ENCODE results near the gene MAPK8IP1.

The MAPK8IP1 gene

GRCh38 chr11:45917286-45917622 is 31.8 kb downstream of the MAPK8IP1 start:
- POLR2A ChIA-PET, result interaction anchor here (0.9 to 2.1 kb wide), 7 partner anchors 10 to 320 kb away, joined by 3 to 10 read pairs (median 4); partner anchors contain the start of gene FREY1
- TF ChIP-seq MYNN (tag by site-specific recombination; IDR thresholded peaks at IDR 0.05; ENCODE audit: borderline replicate concordance) (no peak), ZNF629 (tag by site-specific recombination; IDR thresholded peaks at IDR 0.05) (no peak), ZNF248 (tag by site-specific recombination; IDR thresholded peaks at IDR 0.05) (no peak), ZNF785 (tag by site-specific recombination; IDR thresholded peaks at IDR 0.05) (no peak), ZNF37A (tag by site-specific recombination; IDR thresholded peaks at IDR 0.05) (no peak), ZNF266 (tag by site-specific recombination; IDR thresholded peaks at IDR 0.05; ENCODE audit: low read depth) (no peak), ZNF560 (tag by site-specific recombination; IDR thresholded peaks at IDR 0.05; ENCODE audit: borderline replicate concordance) (no peak)
- no peaks in the 10 kb centered on the region; the same call in 1 of the 2 replicates for H3K4me1 ChIP-seq (ENCODE audit: control insufficient read depth, insufficient read depth, low read length)
- peaks cover 0 to 35% of the 10 kb centered on the region in 2 experiments; a peak in 2 of 3 replicates for H3K36me3 ChIP-seq (ENCODE audit: control insufficient read depth in 2 of 2, insufficient read depth in 1 of 2, low read length in 2 of 2)
- CTCF ChIA-PET, result interaction anchor here (0.7 to 2.0 kb wide), 4 partner anchors 45 to 89 kb away, joined by 3 to 7 read pairs (median 4); no protein-coding TSS in a partner anchor
- no peaks in the 10 kb centered on the region for H3K9me3 ChIP-seq (ENCODE audit: control insufficient read depth, insufficient read depth, low read depth, low read length)
- peak overlapping the region; percentile 96 for H3K4me3 ChIP-seq (ENCODE audit: low read depth, low read length)
- H3K27ac ChIP-seq (ENCODE audit: extremely low read depth, low read depth, low read length), result peak overlapping the region; percentile 46; the same call in 1 of the 2 replicates

- CTCF ChIA-PET, result interaction anchor here (0.6 to 2.0 kb wide), 10 partner anchors 9 to 462 kb away, joined by 3 to 7 read pairs (median 3); no protein-coding TSS in a partner anchor
- POLR2A ChIA-PET, result interaction anchor here (0.6 to 2.1 kb wide), 18 partner anchors 9 to 1272 kb away, joined by 3 to 10 read pairs (median 4); partner anchors contain the start of genes CRY2, FREY1 and PHF21A
- peaks cover 0 to 35% of the 10 kb centered on the region in 2 experiments; a peak in 1 of 3 replicates for H3K36me3 ChIP-seq (ENCODE audit: control insufficient read depth in 2 of 2, insufficient read depth in 1 of 2, low read length in 2 of 2)
- no peaks in the 10 kb centered on the region for H3K9me3 ChIP-seq (ENCODE audit: control insufficient read depth, insufficient read depth, low read depth, low read length)
- peak within 1 kb of the TSS; percentile 46 for H3K27ac ChIP-seq (ENCODE audit: extremely low read depth, low read depth, low read length)
- no peaks in the 10 kb centered on the region; the same call in 1 of the 2 replicates for H3K4me1 ChIP-seq (ENCODE audit: control insufficient read depth, insufficient read depth, low read length)
- H3K4me3 ChIP-seq (ENCODE audit: low read depth, low read length), result peak within 1 kb of the TSS; percentile 96
- TF ChIP-seq ZNF302 (tag by site-specific recombination; IDR thresholded peaks at IDR 0.05; ENCODE audit: low read depth) (no peak), ZNF670 (tag by site-specific recombination; IDR thresholded peaks at IDR 0.05; ENCODE audit: low read depth) (no peak), TSHZ1 (tag by site-specific recombination; IDR thresholded peaks at IDR 0.05; ENCODE audit: borderline replicate concordance) (no peak), ZNF513 (tag by site-specific recombination; IDR thresholded peaks at IDR 0.05) (no peak), EGR2 (tag by site-specific recombination; IDR thresholded peaks at IDR 0.05; ENCODE audit: low read depth) (no peak), HOXD13 (CRISPR knock-in tag; IDR thresholded peaks at IDR 0.05; ENCODE audit: borderline replicate concordance) (no peak), KLF10 (tag by site-specific recombination; IDR thresholded peaks at IDR 0.05) (peak; percentile 98), ZNF16 (tag by site-specific recombination; IDR thresholded peaks at IDR 0.05; ENCODE audit: low read depth) (no peak), ZNF174 (tag by site-specific recombination; IDR thresholded peaks at IDR 0.05) (no peak), ZNF596 (tag by site-specific recombination; IDR thresholded peaks at IDR 0.05) (no peak), ZNF416 (tag by site-specific recombination; IDR thresholded peaks at IDR 0.05) (no peak), ZNF571 (tag by site-specific recombination; IDR thresholded peaks at IDR 0.05) (no peak), ZNF132 (tag by site-specific recombination; IDR thresholded peaks at IDR 0.05; ENCODE audit: borderline replicate concordance) (no peak), ZNF558 (tag by site-specific recombination; IDR thresholded peaks at IDR 0.05) (peak; percentile 68; the same call in 1 of the 2 replicates), ZNF157 (tag by site-specific recombination; IDR thresholded peaks at IDR 0.05) (no peak), ZNF585B (tag by site-specific recombination; IDR thresholded peaks at IDR 0.05) (no peak), KLF17 (tag by site-specific recombination; IDR thresholded peaks at IDR 0.05) (no peak), SCRT2 (tag by site-specific recombination; IDR thresholded peaks at IDR 0.05) (no peak), SP3 (tag by site-specific recombination; IDR thresholded peaks at IDR 0.05) (peak; percentile 92), RBAK (tag by site-specific recombination; IDR thresholded peaks at IDR 0.05) (no peak), ZNF112 (tag by site-specific recombination; IDR thresholded peaks at IDR 0.05) (no peak), ZBTB17 (tag by site-specific recombination; IDR thresholded peaks at IDR 0.05) (peak; percentile 96), ZNF843 (tag by site-specific recombination; IDR thresholded peaks at IDR 0.05) (no peak), ZSCAN16 (tag by site-specific recombination; IDR thresholded peaks at IDR 0.05) (no peak)
Measured at GRCh38 chr11:45917623-45918330, 32.3 kb downstream of the MAPK8IP1 start, which contains the start of gene PEX16. Gene PEX16, minus strand, starts transcription at chr11:45917877. Its CDS starts 66 bp downstream, at chr11:45917811.

Measured in HEK293 (cell line).